ENCODE measurements around the gene RBPJL. TPM values are rescaled to one million over a fixed set of nuclear protein-coding genes. Genes with fewer than 3 reads are reported as not detected.

RBPJL gene
- total RNA-seq, 4 donors from 2014 or later, result not detected

GRCh38 chr20:45359406-45360148 lies 52.9 kb downstream of the RBPJL start:
- peaks cover 9 to 76% (median 16%) of the 10 kb centered on the region in 3 donors for H3K4me1 ChIP-seq
- peak overlapping the region; percentile 86 to 95 (median 90) for H3K27ac ChIP-seq
- no peak for ATAC-seq
- no peaks in the 10 kb centered on the region for H3K9me3 ChIP-seq
- no peaks in the 10 kb centered on the region for H3K36me3 ChIP-seq
- no peaks in the 10 kb centered on the region for H3K27me3 ChIP-seq
- no peak overlapping the region for H3K4me3 ChIP-seq
- TF ChIP-seq CTCF (IDR thresholded peaks at IDR 0.05) (no peak), EP300 (IDR thresholded peaks at IDR 0.05) (no peak), POLR2A (IDR thresholded peaks at IDR 0.05) (no peak), POLR2AphosphoS5 (IDR thresholded peaks at IDR 0.05) (no peak)
- 36 to 40% methylated on average over 7 to 8 of the region's 9 CpGs for WGBS, 2 donors (ENCODE audit: low coverage in 1 of 2)

- peaks cover 3 to 73% (median 20%) of the 10 kb centered on the region in 3 donors for H3K4me1 ChIP-seq
- no peaks in the 10 kb centered on the region for H3K27me3 ChIP-seq
- 65 to 77% methylated on average over 6 of the region's 6 CpGs for WGBS, 2 donors (ENCODE audit: low coverage in 1 of 2)
- TF ChIP-seq POLR2AphosphoS5 (IDR thresholded peaks at IDR 0.05), result no peak
- no peak for TF ChIP-seq EP300 (IDR thresholded peaks at IDR 0.05)
- no peak for TF ChIP-seq POLR2A (IDR thresholded peaks at IDR 0.05)
- no peak for TF ChIP-seq CTCF (IDR thresholded peaks at IDR 0.05)
- peaks cover 2 to 17% of the 10 kb centered on the region in 2 donors for H3K36me3 ChIP-seq
- ATAC-seq, result no peak
- H3K27ac ChIP-seq, result peak overlapping the region in 3 of 4 donors; percentile 50 to 94 (median 86)
- no peak overlapping the region for H3K4me3 ChIP-seq
- no peaks in the 10 kb centered on the region for H3K9me3 ChIP-seq
Measured at GRCh38 chr20:45361793-45362192, 55.2 kb downstream of the RBPJL start.

- ATAC-seq, result peak; percentile 92
- H3K27me3 ChIP-seq, result no peaks in the 10 kb centered on the region
- 0 to 1% methylated on average over 11 to 26 of the region's 55 CpGs for whole genome bisulfite sequencing, 2 donors (ENCODE audit: low coverage in 1 of 2)
- peaks cover 3 to 69% (median 14%) of the 10 kb centered on the region in 3 donors for H3K4me1 ChIP-seq
- peak; percentile 83 to 84 for TF ChIP-seq POLR2A (IDR thresholded peaks at IDR 0.05)
- TF ChIP-seq CTCF (IDR thresholded peaks at IDR 0.05), result peak; percentile 81 to 96 (median 91)
- no peak for TF ChIP-seq EP300 (IDR thresholded peaks at IDR 0.05)
- TF ChIP-seq POLR2AphosphoS5 (IDR thresholded peaks at IDR 0.05), result peak; percentile 86
- peak within 1 kb of the TSS; percentile 38 to 67 for H3K4me3 ChIP-seq
- H3K9me3 ChIP-seq, result no peaks in the 10 kb centered on the region
- peaks cover 4 to 29% of the 10 kb centered on the region in 2 donors for H3K36me3 ChIP-seq
- H3K27ac ChIP-seq, result peak within 1 kb of the TSS; percentile 71 to 95 (median 90)
Measured at GRCh38 chr20:45362804-45363610, 56.4 kb downstream of the RBPJL start, which contains the start of gene SYS1. Gene SYS1 (plus strand): TSS chr20:45363156. CDS start chr20:45363532, 376 bp downstream.

- Histone ChIP-seq H3K4me3 (peak overlapping the region; percentile 38 to 67), H3K27ac (peak overlapping the region; percentile 58 to 95 (median 90)), H3K27me3 (no peaks in the 10 kb centered on the region), H3K4me1 (peaks cover 0 to 60% (median 13%) of the 10 kb centered on the region in 3 donors), H3K36me3 (peaks cover 4 to 38% of the 10 kb centered on the region in 2 donors), H3K9me3 (no peaks in the 10 kb centered on the region)
- WGBS, 2 donors (ENCODE audit: low coverage in 1 of 2), result 30 to 39% methylated on average over 7 of the region's 23 CpGs
- no peak for ATAC-seq
- no peak for TF ChIP-seq EP300 (IDR thresholded peaks at IDR 0.05)
- no peak for TF ChIP-seq POLR2A (IDR thresholded peaks at IDR 0.05)
- no peak for TF ChIP-seq POLR2AphosphoS5 (IDR thresholded peaks at IDR 0.05)
- no peak for TF ChIP-seq CTCF (IDR thresholded peaks at IDR 0.05)
Measured at GRCh38 chr20:45363611-45364492, 57.2 kb downstream of the RBPJL start.

Measured in gastroesophageal sphincter (tissue), 4 donors.